Inflammatory macrophage treated with lipopolysaccharide for 1 hour (primary cell): ENCODE data around the gene ITIH3.

Source experiments
- DNase-seq, 2 donors: peaks; one replicate each; pipeline ENCODE4 v3.0.0-alpha.2; 2020 to 2022

ITIH3 gene

GRCh38 chr3:52795298-52795900 lies 803 bp downstream of the ITIH3 start:
- no peak for DNase-seq

GRCh38 chr3:52796411-52796810 lies 1.8 kb downstream of the ITIH3 start:
- DNase-seq, result no peak

DNA sequence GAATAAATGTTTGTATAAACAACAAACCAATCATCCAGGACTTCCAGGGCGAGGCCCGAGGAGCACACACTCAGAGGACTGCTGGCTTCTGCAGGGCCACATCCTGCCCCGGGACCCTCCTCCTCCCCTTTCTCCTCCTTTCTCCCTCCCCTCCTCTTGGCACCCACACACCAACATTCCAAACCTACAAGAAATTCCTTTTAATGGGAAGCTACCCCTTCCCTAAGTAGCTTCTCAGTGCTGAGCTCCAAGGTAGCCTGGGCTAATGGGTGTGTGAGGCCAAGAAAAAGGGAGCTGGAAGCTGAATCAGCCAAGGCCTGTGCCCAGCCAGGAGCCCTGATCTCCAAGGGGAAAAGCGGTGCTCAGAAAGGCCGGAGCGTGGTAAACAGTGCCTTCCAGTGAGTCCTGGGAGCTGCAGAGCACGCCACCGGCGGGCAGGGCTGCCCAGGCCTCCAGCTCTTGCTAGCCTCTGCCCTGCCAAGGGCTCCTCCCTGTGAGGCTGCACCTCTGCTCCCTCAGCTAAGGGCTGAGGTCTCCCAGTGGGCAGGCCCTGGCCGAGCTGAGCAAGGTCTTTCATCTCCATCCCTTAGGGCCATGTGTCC lies 3.9 kb downstream of the ITIH3 start:
- DNase-seq, result no peak

GRCh38 chr3:52798978-52799476 lies 4.4 kb downstream of the ITIH3 start:
- peak; percentile 11 to 53 for DNase-seq

GRCh38 chr3:52800079-52800478 lies 5.5 kb downstream of the ITIH3 start:
- no peak for DNase-seq

- DNase-seq, result no peak
Measured at GRCh38 chr3:52801839-52802238, 7.2 kb downstream of the ITIH3 start.

GRCh38 chr3:52805270-52806039 lies 10.9 kb downstream of the ITIH3 start:
- DNase-seq, result no peak

GRCh38 chr3:52809149-52809548 lies 14.6 kb downstream of the ITIH3 start:
- no peak for DNase-seq

DNA sequence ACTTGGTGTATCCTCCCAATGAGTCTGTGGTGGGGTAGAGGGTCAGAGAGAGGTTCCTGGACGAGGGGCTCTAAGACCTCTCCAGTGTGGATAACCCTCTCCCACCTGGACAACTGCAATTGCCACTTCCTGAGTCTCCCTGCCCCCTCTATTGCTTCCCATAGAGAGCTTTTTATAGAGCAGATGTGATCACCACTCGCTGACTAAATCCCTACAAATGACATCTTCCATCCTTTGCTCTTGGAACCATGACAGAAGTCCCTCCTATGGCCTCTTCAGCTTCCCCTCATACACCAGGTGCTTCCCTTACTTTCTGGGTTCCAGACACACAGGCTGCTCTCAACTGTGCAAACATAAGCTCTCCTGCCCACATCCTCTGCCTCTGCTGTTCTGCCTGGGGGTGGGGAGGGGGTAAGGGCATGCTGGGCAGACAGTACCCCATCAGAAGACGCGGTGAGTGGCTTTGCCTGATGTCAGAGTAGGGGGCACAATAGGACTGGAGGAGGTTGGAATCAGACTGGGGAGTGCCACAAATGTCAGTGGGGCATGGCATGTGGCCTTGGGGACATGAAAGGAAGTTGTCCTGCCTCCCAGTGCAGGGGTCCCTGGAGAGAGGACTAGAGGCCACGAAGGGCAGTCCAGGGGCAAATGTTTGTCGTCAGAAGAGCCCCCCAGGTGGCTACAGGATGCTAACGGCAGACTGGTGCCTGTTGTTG lies 15.2 kb downstream of the ITIH3 start:
- no peak for DNase-seq

- DNase-seq, result no peak
Measured at GRCh38 chr3:52810923-52811322, 16.3 kb downstream of the ITIH3 start.

- DNase-seq, result no peak
Measured at GRCh38 chr3:52811452-52812011, 16.9 kb downstream of the ITIH3 start.

- DNase-seq, result no peak
Measured at GRCh38 chr3:52813810-52814209, 19.2 kb downstream of the ITIH3 start.

- DNase-seq, result no peak
Measured at GRCh38 chr3:52816199-52816598, 21.6 kb downstream of the ITIH3 start.

- DNase-seq, result no peak
Measured at GRCh38 chr3:52816654-52817053, 22.1 kb downstream of the ITIH3 start.

DNA sequence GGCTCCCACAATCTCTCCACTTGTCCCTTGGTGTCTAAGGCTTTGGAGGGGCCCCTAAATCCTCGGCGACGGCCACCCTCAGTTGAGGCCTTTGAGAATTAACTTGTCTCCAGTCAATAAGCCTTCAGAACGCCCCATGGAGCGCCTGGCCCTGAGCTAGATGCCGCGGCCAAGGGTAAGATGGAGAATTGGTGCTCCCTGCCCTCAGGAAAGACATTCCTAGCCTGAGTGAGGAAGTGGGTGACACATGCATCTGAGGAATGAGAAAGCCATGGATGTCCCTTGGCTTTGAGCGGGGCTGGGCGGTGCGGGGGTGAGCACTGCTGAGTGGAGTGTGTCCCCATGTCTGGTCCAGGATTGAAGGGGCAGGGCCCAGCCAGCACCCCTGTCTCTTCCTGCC lies 22.6 kb downstream of the ITIH3 start:
- no peak for DNase-seq

DNA sequence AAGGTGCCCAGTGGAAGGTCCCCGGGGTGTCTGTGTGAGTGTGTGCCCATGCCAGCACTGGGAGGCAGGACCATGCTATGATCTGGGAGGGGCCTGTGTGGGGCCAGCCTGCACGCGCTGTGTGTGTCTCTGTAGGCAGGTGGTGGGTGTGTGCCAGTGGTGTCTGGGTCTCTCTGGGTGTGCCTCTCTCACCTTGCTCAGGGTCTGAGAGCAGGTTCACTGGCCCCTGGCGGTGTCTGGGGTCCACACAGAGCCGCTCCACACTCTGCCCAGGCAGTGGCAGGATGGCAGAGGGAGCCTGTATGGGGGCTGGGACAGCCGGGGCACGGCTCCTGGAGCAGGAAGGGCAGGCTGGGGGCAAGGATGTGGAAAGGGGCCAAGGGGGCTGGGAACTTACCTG lies 23.3 kb downstream of the ITIH3 start:
- no peak for DNase-seq

GRCh38 chr3:52819936-52820335 lies 25.3 kb downstream of the ITIH3 start:
- DNase-seq, result no peak

- peak in 1 of 2 donors; percentile 9 for DNase-seq
Measured at GRCh38 chr3:52820736-52821135, 26.1 kb downstream of the ITIH3 start.

- no peak for DNase-seq
Measured at GRCh38 chr3:52822363-52822762, 27.8 kb downstream of the ITIH3 start.

GRCh38 chr3:52824037-52824436 lies 29.4 kb downstream of the ITIH3 start:
- DNase-seq, result no peak

DNA sequence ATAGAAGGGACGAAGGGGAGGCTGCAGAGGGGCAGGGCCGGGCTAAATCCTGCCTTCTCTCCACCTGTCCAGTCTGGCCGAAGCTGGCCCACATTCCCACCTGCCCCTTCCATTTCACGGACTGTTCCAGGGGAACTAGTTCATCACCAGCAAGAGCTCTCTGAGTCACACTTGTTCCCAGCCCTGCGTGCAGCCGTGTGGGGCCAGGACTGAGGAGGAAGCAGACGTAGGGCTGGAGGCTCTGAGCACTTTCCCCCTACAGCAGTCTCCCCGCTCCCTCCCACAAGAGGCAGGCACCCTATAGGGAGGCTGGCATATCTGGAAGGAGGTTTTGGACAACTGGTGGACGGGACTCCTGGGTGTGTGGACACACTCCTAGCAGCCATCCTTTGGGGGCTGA lies 32.8 kb downstream of the ITIH3 start:
- DNase-seq, result peak in 1 of 2 donors; percentile 24

DNA sequence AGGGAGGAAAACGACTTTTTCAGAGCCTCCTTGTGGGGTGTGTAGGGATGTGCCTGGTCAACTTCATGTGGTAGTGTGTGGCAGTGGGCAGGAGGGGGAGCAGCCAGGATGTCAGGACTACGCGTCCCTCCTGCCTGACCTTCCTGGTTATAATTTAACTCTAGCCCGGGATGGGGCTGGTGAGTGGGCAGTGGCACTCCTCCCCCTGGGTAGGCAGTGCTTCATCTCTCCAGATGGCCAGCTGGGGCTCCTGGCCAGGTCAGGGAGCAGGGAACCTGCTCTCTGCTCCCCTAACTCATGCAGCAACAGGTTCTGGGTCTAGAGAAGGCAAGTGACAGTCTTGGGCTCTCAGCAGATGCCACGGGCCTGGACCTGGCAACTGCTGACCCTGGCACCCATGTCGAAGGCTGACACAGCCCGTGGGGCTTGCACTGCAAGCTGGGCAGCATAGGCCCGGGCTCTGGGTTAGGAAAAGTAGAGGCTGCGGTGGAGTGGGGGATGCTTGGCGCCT lies 33.3 kb downstream of the ITIH3 start:
- DNase-seq, result no peak

DNA sequence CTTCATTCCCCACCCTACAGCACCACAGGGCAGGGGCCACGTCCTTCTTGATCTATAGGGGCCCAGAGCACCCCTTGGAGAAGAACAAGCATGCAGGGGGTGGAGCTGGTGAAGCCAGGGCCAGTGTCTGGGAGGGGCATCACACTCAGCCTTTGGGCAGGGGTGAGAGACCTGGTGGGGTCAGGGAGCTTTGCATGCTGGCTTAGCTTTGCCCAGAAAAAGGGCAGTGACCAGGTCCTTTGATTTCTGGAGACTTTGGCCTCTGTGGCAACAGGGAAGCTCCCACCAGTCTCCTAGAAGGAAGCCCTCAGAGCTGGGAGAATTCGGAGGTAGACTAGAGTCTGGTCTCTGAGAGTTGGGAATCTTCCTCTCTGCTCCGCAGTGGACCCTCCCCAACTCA lies 34.9 kb downstream of the ITIH3 start:
- DNase-seq, result no peak
